T47D (cell line): ENCODE data around the gene ARID3C.
A peak's percentile ranks its signal among the peaks of the same experiment; 100 is the strongest.
"Not testable (repeated sequence)": the region's sequence is repeated elsewhere in the genome, so short reads cannot be mapped to it uniquely, and the experiment has no call there.

Experiments
- DNase-seq, 2 experiments: peaks; one replicate each; pipeline versions ENCODE4 v3.0.0 to v3.0.0-alpha.2; 2011 to 2012; ENCODE audit warnings: low read depth in 1 of 2, low spot score in 1 of 2
- JUND ChIP-seq: IDR thresholded peaks from 2 replicates; pipeline ENCODE4 v1.6.1; 2012; ENCODE audit warnings: low read depth
- in situ Hi-C: cut with HindIII; loops from 2 replicates; pipeline ENCODE4 v1.10.0; 2016; ENCODE audit warnings: low sequenced_read_pairs, low pct_unique_long_range_greater_than_20kb

ARID3C gene

DNA sequence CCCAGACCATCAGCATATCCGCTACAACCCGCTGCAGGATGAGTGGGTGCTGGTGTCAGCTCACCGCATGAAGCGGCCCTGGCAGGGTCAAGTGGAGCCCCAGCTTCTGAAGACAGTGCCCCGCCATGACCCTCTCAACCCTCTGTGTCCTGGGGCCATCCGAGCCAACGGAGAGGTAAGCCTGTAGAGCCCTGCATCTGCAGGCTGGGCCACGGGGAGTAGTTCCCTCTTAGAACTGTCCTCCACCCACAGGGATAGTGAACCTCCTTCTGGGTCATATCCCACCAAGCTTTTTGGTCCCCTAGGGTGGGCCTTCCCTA lies 18.2 kb upstream of the ARID3C start:
- no peak for TF ChIP-seq JUND
- no peak for DNase-seq
- in situ Hi-C loops = no loop called here

DNA sequence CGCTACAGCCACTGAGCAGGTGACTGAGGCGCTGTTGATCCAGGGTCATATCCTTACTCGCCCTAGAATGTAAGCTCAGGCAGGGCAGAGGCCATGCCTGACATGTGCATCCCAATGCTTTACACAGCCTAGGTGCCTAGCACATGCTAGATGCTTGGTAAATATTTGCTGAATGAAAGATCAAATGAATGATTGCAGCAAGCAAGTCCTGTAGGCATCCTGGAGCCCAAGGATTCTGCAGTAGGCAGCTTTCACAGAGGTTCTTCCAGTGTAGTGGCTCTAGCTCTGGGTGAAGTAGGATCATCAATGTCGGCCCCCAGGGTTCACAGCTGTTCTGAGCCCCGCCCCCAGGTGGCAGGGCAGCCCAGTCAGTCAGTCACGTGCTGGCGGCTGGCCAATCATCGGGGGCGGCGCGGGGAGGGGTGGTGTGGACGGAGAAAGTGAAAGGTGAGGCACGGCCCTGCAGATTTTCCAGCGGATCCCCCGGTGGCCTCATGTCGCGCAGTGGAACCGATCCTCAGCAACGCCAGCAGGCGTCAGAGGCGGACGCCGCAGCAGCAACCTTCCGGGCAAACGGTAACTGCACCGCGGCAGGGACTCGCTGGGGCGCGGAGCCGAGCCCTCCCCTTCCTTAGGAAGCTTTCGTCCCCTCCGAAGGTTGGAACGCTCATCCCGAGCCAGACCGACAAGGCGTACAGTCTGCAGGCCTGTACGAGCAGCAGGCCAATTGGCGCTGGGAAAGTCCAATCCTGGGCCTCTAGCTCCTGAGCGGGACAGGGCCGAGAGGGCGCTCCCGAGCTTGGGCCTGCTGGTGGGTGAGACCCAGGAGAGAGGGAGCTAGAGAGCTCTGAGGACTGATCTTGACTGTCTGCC lies 17.6 kb upstream of the ARID3C start, which contains the start of gene GALT:
GALT (plus strand) TSS at position 465 of the 873 bp plus-strand sequence; CDS start at position 495, 30 bp downstream.
- peak; percentile 75 to 87 for DNase-seq
- in situ Hi-C loops = no loop called here
- TF ChIP-seq JUND = no peak

DNA sequence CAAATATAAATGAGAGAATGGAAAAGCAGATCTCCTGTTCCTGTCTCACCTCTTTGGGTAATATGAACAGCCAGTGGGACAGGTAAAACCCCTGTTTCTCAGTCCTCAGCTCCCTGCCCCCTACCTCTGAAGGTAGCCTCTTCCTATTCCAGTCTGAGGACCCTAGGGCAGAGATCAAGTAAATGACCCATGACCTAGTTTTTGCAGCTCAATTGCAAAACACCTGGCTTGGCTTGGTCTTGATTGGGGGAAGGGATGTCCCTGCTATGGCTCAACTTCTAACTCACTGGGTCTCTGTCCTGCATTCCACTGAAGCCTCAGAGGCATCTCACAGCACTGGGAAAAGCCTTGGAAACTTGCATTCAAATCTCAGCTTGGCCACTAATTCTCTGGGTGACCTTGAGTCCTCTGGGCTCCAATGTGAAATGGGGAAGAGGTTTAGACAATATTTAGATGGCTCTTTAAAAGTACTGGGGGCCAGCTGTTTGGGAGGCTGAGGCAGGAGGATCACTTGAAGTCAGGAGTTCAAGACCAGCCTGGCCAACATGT lies 16.0 kb upstream of the ARID3C start:
- TF ChIP-seq JUND = no peak
- in situ Hi-C loops = no loop called here
- no peak for DNase-seq

DNA sequence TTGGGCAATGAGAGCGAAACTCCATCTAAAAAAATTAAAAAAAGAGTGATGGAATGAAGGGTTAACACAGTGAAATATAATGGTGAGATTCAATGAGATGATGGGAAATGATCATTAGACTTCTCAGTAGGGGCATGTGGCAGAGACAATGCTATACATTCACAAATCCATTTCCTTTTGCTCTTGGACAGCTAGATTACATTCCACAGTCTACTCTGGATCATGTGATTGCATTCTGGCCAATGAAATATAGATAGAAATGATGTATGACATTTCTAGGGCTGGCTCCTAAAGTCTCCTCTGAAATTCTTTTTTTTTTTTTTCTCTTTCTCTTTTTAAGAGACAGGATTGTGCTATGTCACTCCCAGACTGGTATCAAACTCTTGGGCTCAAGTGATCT lies 13.8 kb upstream of the ARID3C start:
- in situ Hi-C loops = no loop called here
- no peak for DNase-seq
- no peak for TF ChIP-seq JUND

DNA sequence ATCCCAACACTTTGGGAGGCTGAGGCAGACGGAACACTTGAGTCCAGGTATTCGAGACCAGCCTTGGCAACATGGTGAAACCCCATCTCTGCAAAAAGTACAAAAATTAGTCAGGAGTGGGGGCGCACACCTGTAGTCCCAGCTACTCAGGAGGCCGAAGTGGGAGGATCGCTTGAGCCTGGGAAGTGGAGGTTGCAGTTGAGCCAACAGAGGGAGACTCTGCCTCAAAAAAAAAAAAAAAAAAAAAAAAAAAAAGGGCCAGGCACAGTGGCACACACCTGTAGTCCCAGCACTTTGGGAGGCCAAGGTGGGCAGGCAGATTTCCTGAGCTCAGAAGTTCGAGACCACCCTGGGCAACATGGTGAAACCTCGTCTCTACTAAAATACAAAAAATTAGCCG lies 10.5 kb upstream of the ARID3C start:
- DNase-seq, in situ Hi-C loops: not testable (repeated sequence)

DNA sequence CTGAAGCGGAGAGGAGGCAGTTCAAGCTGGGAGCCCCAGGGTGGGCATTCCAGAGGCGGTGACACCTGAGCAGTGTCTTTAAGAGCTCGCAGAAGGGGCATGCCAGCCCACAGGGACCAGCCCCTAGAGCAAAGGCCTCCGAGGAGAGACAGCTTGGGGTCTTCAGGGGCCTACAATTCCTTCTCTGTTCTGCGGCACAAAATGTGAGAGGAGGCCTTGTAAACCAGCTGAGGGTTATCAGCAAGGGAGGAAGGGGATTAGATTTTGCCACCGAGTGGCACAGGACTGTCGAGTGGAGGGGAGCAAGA lies 9.2 kb upstream of the ARID3C start:
- in situ Hi-C loops = no loop called here
- TF ChIP-seq JUND = no peak
- DNase-seq = no peak

DNA sequence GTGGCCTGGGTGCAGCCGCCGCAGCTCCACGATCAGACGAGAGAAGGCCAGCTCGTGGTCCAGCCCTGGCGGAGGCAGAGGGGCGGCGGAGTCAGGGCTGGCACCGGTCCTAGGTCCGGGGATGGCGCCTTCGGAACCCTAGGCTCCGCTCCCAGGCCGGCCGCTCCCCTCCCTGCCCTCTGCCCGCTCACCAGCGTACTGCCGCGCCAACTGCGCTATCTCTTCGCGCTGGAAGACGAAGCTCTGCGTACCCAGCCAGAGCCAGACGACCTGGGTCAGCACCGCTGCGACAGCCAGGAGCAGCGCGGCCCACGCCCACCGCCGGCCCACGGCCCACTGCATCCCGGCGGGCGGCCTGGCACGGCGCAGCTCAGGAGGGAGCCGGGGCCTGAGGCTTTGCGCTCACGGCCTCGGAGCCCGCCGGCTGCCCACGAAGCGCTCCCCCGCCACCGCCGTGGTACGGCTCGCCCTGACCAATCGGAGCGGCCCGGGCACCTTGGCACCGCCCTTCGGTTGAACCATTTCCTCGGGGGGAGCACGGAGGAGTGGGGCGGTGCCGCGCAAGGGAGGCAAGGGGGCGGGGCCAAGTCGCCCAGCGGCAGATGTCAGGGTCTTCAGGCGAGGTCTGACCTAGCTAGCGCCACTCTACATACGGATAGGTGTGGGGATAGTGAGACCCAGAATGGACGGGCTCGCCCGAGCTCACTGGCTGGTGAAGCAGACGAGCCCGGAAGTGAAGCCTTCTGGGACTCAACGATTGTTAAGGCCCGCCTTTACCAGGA lies 8.7 kb upstream of the ARID3C start, which contains the start of gene SIGMAR1:
SIGMAR1 (minus strand) TSS at position 432 of the 782 bp plus-strand sequence; CDS start at position 342, 90 bp downstream.
- no peak for TF ChIP-seq JUND
- peak; percentile 69 to 93 for DNase-seq
- in situ Hi-C loops = no loop called here

DNA sequence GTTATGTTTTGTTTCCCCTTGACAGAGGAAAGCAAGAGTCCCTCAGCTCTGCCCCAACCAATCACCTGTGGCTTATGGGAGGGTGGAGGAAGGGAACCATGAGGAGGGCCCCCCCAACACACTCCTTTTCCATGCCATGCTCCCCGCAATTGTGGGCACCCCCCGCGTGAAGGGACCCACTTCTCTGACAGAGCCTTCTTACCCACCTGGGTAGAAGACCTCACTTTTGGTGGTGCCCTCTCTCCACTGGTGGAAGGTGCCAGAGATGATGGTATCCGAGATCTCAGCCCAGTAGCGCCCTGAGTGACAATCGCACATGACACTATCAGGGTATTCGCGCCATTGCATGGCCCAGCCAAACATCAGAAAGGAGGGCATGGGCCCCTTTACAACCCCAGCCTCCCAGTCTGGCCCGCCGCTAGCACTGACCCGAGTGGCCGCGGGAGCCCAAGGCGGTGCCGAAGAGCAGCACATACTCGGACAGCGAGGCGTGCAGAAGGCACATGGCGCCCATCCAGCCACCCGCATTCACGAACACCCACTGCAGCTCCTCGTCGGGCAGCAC lies 8.0 kb upstream of the ARID3C start:
- TF ChIP-seq JUND = no peak
- DNase-seq = no peak
- in situ Hi-C loops = no loop called here

DNA sequence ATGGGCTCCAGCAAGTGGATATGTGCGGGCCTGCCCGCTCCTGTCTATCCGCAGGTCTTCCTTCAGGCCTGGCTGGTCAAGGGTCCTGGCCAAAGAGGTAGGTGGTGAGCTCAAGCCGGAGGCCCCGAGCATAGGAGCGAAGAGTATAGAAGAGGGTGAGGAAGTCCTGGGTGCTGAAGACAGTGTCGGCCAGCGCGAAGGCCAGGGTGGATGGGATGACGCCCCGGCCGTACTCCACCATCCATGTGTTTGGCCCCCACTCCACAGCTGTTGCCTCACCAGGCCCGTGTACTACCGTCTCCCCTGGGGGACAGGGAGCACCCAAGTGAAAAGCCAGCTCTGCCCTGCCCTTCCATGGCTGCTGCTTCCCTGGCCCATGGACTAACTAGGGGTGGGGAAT lies 6.7 kb upstream of the ARID3C start:
- in situ Hi-C loops = no loop called here
- no peak for DNase-seq
- no peak for TF ChIP-seq JUND

DNA sequence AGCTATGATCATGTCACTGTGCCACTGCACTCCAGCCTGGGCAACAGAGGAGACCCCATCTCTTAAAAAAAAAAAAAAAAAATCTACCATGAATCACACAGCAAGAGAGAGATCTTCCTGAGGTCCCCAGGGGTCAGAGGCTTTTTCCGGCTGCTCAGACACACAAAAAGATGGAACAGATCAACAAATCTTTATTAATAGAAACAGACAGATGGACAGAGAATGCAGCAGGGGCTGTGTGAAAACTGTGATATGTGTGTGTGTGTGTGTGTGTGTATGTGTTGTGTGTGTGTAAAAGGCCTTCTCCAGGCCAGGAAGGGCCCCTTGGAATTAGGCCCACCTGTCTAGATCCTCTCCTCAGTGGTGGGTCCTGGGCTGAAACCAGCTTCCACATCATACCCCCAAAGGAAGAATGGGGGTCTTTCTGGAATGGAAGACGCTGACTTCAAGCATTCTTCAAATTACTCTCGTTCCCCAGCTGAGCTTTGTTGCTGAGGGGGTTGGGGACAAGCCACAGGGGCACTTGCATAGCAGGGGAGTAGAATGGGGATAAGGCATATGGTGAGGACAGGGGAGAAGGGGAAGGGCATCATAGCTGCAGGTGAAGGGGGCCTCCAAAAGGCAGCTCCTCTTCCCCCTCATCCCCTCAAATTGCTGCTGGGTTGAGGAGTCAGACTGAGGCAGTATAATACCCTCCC lies 5.8 kb upstream of the ARID3C start:
- TF ChIP-seq JUND = no peak
- in situ Hi-C loops = no loop called here
- no peak for DNase-seq

DNA sequence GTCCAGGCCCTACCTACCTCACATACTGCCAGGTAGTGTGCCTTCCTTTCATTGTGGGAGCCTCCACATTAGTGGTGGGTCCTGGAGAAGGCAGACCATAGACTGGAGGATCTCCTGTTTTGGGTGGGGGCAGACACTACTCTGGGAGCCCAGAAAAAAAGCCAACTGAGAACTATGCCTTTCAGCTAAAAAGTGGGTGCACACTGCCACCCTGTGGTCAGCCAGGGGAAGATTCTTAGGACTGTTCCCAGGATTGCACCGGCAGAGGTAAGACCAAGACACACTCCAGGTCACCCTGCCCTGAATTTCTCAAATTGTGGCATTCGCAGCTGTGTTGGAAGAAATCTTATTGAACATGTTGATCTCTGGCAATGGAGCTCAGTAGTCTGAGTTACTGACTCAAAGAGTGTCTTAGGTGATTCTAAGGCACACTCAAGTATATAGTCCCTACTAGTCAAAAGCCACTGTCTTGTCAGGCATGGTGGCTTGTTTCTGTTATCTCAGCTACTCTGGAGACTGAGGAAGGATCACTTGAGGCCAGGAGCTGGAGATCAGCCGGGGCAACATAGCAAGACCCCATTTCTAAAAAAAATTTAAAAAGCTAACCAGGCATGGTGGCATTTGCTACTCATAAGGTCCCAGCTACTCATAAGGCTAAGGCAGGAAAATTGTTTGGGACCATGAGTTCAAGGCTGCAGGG lies 5.1 kb upstream of the ARID3C start:
- DNase-seq = peak; percentile 70 to 82
- no peak for TF ChIP-seq JUND
- in situ Hi-C loops = no loop called here

DNA sequence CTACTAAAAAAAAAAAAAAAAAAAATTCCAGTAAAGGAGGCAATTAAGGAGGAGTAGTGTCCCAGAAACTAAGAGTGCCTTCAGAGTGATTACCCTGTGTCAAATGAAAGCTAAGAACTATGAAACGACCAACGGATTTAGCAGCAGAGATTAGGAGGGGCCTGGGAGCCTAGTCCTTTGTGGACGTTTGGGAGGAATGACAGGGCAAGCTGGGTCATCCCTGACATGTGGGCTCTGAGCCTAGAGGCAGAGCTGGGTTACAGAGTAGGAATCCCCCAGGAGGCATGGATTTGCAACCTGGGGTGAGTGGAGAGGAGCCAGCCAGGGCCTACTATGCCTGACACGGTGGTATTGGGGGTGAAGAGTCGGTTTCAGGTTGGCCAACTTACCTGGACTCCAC lies 4.3 kb upstream of the ARID3C start:
- no peak for DNase-seq
- TF ChIP-seq JUND = no peak
- in situ Hi-C loops = no loop called here
